ENCODE measurements around the gene HDAC4.

Gene HDAC4

GRCh38 chr2:239365782-239366435 is 34.9 kb downstream of the HDAC4 start:
- no peaks in the 10 kb centered on the region for H3K27me3 ChIP-seq (ENCODE audit: insufficient read depth, poor library complexity, severe bottlenecking)
- DNase-seq (ENCODE audit: low read depth in 1 of 2, low spot score in 1 of 2) = no peak
- TF ChIP-seq POLR2AphosphoS5 (IDR thresholded peaks at IDR 0.05; ENCODE audit: low read depth) = no peak
- TF ChIP-seq CTCF (IDR thresholded peaks at IDR 0.05; ENCODE audit: insufficient read depth, low read length) = no peak
- TF ChIP-seq GABPA (IDR thresholded peaks at IDR 0.05; ENCODE audit: low read depth) = no peak
- TF ChIP-seq, protein P1, sequence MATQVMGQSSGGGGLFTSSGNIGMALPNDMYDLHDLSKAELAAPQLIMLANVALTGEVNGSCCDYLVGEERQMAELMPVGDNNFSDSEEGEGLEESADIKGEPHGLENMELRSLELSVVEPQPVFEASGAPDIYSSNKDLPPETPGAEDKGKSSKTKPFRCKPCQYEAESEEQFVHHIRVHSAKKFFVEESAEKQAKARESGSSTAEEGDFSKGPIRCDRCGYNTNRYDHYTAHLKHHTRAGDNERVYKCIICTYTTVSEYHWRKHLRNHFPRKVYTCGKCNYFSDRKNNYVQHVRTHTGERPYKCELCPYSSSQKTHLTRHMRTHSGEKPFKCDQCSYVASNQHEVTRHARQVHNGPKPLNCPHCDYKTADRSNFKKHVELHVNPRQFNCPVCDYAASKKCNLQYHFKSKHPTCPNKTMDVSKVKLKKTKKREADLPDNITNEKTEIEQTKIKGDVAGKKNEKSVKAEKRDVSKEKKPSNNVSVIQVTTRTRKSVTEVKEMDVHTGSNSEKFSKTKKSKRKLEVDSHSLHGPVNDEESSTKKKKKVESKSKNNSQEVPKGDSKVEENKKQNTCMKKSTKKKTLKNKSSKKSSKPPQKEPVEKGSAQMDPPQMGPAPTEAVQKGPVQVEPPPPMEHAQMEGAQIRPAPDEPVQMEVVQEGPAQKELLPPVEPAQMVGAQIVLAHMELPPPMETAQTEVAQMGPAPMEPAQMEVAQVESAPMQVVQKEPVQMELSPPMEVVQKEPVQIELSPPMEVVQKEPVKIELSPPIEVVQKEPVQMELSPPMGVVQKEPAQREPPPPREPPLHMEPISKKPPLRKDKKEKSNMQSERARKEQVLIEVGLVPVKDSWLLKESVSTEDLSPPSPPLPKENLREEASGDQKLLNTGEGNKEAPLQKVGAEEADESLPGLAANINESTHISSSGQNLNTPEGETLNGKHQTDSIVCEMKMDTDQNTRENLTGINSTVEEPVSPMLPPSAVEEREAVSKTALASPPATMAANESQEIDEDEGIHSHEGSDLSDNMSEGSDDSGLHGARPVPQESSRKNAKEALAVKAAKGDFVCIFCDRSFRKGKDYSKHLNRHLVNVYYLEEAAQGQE (IDR thresholded peaks at IDR 0.05; ENCODE audit: insufficient replicate concordance, low read depth) = no peak
- H3K4me3 ChIP-seq (replicated peaks; ENCODE audit: insufficient read depth, low read length) = no peak overlapping the region
- H3K27ac ChIP-seq (replicated peaks) = no peak overlapping the region

- H3K27me3 ChIP-seq (ENCODE audit: insufficient read depth, poor library complexity, severe bottlenecking) = no peaks in the 10 kb centered on the region
- H3K27ac ChIP-seq (replicated peaks) = no peak overlapping the region
- no peak overlapping the region for H3K4me3 ChIP-seq (replicated peaks; ENCODE audit: insufficient read depth, low read length)
- no peak for DNase-seq (ENCODE audit: low read depth in 1 of 2, low spot score in 1 of 2)
- TF ChIP-seq GABPA (IDR thresholded peaks at IDR 0.05; ENCODE audit: low read depth) (no peak), POLR2AphosphoS5 (IDR thresholded peaks at IDR 0.05; ENCODE audit: low read depth) (no peak), CTCF (IDR thresholded peaks at IDR 0.05; ENCODE audit: insufficient read depth, low read length) (no peak), SPI1 (IDR thresholded peaks at IDR 0.05; ENCODE audit: borderline replicate concordance, low read depth) (no peak)
- TF ChIP-seq, protein P1 (IDR thresholded peaks at IDR 0.05; ENCODE audit: insufficient replicate concordance, low read depth) = no peak
Measured at GRCh38 chr2:239365071-239365781, 35.6 kb downstream of the HDAC4 start.

GRCh38 chr2:239363946-239364637 is 36.7 kb downstream of the HDAC4 start:
- TF ChIP-seq POLR2AphosphoS5 (IDR thresholded peaks at IDR 0.05; ENCODE audit: low read depth) = no peak
- TF ChIP-seq, protein P1 (IDR thresholded peaks at IDR 0.05; ENCODE audit: insufficient replicate concordance, low read depth) = no peak
- no peak for TF ChIP-seq GABPA (IDR thresholded peaks at IDR 0.05; ENCODE audit: low read depth)
- TF ChIP-seq SPI1 (IDR thresholded peaks at IDR 0.05; ENCODE audit: borderline replicate concordance, low read depth) = no peak
- no peak for TF ChIP-seq CTCF (IDR thresholded peaks at IDR 0.05; ENCODE audit: insufficient read depth, low read length)
- DNase-seq (ENCODE audit: low read depth in 1 of 2, low spot score in 1 of 2) = no peak
- H3K27ac ChIP-seq (replicated peaks) = no peak overlapping the region
- no peak overlapping the region for H3K4me3 ChIP-seq (replicated peaks; ENCODE audit: insufficient read depth, low read length)
- H3K27me3 ChIP-seq (ENCODE audit: insufficient read depth, poor library complexity, severe bottlenecking) = no peaks in the 10 kb centered on the region

Data from HL-60 (cell line).